Activated CD4-positive, alpha-beta T cell treated with anti-CD3 and anti-CD28 coated beads, Interleukin-2, amount 50 U/mL, for 4 hours (primary cell): ENCODE measurements around the gene CPA1.

ENCODE experiments used
- DNase-seq, 2 experiments: peaks; one replicate each; pipeline ENCODE4 v3.0.0-alpha.2; 2020

The CPA1 gene

GRCh38 chr7:130379921-130380860 is at the start of gene CPA1:
Gene CPA1, plus strand, starts transcription at chr7:130380494. Its CDS starts 27 bp downstream, at chr7:130380521.
- no peak for DNase-seq

DNA sequence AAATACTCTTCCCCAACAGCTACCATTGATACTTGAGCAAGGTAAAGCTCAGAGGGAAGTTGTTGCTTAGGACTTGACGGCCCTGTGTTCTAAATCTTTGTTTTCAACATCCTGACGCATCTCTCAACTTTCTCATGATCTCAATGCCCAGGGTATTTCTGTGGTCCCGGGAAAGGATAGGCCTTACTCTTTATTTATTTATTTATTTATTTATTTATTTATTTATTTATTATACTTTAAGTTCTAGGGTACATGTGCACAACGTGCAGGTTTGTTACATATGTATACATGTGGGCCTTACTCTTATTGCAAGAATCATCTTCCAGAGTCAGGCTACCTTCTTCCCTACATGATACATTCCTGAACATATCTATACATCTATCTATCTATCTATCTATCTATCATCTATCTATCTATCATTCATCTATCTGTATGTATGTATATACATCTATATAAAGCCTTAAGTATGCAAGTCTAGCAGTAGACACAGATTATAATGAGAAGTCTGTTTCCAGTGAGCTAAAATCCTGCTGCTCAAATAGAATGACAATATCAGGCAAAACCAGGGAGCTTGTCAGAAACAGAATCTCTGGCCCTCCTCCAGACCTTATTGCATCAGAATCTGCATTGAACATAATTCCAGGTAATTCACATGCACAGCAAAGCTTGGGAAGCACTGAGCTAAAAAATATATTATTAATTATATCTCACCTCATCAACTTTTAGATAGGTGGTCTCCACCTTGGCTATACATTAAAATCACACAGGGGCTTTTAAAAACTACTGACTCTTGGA is 47.8 kb upstream of the CPA1 start:
- no peak for DNase-seq

GRCh38 chr7:130333832-130334231 is 46.5 kb upstream of the CPA1 start:
- DNase-seq: no peak

DNA sequence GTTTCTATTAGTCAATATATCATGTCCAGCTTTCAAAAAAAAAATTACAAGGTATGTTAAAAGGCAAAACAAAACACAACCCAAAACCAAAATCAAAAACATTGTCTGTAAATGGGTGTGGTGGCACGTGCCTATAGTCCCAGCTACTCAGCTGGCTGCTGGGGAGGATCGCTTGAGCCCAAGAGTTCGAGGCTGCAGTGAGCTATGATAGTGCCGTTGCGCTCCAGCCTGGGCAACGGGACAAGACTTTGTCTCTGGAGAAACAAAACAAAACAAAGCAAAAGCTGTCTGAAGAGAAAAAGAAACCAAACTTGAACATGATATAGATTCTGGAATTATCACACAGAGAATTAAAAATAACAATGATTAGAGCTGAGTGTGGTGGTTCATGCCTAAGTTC is 46.0 kb upstream of the CPA1 start:
- DNase-seq: no peak

DNA sequence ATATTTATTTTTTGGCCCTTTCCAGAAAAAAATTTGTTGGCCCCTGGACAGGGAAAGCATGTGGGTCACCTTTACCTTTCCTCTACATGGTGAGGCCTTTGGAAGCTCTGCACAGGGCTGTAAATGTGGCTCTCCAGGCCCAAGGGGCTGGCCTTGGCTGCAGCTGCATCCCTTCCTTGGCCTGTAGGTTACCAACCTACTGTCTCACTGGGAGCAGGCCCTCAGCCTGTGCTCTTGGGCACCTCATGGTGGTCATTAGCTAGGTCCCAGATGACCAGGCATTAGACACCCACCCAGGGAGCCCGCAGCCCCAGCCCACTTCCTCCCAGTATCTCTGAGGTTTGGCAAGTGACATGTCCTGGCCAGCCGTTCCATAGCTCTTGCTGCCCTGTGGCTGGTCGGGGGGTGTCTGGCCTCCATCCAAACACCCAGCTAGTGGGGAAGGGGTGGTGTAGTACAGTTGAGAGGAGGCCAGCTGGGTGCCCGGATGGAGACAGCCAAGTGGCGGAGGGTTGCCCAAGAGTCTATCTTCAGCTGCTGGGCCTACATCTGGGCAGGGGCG is 42.8 kb upstream of the CPA1 start:
- DNase-seq: no peak

- DNase-seq: no peak
Observed at GRCh38 chr7:130338233-130338632, 42.1 kb upstream of the CPA1 start.

GRCh38 chr7:130341882-130342281 is 38.4 kb upstream of the CPA1 start:
- DNase-seq: no peak

DNA sequence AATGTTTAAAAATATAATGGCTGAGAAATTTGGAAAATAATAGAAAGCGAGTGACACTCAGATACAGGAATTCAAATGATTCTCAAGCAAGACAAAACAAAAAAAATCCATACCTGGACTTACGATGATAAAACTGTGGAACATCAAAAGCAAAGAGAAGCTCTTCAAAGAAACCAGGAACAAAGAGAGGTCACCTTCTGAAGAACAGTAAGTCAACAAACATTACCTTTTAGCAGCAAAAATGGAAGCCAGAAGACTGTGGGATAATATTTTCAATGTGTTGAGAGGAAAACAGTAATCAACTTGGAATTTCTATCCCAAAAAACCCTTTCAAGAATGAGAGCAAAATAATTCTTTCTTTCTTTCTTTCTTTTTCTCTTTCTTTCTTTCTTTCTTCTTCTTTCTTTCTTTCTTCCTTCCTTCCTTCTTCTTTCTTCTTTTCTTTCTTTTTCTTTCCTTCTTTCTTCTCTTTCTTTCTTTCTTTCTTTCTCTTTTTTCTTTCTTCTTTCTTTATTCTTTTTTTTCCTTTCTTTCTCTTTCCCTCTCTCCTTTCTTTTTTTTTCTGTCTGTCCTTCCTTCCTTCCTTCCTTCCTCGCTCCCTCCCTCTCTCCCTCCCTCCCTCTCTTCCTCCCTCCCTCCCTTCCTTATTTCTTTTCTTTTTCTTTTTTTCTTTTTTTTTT is 37.5 kb upstream of the CPA1 start:
- no peak for DNase-seq

DNA sequence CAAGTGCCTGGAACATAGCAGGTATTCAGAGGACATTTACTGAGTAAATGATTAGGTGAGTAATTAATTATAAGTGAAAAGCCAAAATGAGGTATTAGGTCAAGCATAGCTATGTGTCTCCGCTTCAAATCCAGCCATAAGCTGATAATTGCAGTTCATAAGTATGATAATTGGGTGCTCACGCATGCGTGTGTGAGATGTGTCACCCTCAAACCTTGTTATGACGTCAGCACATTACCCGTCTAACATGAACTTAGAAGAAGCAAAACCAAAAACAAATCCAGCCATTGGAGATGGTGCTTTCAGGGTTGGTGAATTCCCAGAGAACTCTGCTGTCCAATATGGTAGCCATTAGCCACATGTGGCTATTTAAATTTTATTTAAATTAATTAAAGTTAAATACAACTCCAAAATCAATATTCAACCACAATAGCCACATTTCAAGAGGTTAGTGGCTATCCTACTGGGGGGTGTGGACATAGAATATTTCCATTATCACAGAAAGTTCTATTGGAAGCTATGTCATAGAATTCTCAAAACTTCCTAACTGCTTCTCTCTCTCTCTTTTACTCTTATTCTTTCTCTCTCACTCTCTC is 35.9 kb upstream of the CPA1 start, which contains the start of gene CPA5:
Gene CPA5 (plus strand): TSS at position 546 of the 596 bp plus-strand sequence. CDS start 1,670 bp downstream, outside the sequence.
- DNase-seq: no peak

DNA sequence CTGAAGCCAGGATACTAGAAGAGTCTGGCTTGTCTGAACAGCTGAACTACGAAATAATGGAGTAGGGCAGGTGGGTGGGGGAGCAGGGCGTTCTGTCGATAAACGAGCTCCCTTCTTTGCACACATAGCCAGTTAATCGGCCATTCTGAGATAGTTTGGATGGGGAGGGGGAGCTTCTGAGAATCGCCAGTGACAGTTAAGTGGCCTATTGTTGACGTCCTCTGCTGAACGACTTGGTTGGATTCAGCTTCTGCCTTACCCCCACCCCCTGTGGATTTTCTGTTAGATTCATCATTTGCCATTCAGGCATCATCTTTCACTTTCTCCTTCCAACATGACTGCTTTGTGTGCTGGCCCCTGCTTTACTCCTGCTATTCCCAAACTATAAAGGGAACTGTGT is 35.2 kb upstream of the CPA1 start:
- no peak for DNase-seq

GRCh38 chr7:130345725-130346124 is 34.6 kb upstream of the CPA1 start:
- DNase-seq: no peak

DNA sequence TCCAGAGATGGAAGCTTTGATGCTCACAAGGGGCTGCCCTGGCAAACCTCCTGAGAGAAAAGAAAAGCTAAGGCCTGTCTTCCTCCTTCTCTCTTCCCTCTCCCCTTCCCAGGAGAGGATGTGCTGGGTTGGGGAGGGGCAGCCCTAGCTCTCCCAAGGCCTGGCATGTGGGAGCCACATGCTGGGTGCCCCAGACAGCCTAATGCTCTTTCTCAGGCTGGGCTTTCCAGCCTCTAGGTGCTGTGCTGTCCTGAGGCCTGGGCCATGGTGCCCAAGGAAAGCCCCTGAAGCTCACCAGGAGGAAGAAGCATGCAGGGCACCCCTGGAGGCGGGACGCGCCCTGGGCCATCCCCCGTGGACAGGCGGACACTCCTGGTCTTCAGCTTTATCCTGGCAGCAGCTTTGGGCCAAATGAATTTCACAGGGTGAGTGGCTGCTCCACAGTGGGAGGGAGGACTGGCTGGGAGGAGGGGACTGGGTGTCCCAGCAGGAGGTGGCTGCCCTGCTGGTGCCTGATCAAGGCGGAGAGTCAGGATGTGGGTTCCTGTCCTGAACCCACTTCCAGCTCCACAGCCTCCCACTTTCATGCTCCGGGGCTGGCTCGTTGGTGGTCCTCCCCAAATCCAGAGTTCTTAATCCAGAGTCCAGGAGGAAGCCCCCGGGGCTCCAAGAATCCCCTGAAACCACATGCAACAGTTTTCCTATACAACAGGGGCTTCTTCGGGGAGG is 34.0 kb upstream of the CPA1 start:
- no peak for DNase-seq

GRCh38 chr7:130346941-130347340 is 33.4 kb upstream of the CPA1 start:
- no peak for DNase-seq

DNA sequence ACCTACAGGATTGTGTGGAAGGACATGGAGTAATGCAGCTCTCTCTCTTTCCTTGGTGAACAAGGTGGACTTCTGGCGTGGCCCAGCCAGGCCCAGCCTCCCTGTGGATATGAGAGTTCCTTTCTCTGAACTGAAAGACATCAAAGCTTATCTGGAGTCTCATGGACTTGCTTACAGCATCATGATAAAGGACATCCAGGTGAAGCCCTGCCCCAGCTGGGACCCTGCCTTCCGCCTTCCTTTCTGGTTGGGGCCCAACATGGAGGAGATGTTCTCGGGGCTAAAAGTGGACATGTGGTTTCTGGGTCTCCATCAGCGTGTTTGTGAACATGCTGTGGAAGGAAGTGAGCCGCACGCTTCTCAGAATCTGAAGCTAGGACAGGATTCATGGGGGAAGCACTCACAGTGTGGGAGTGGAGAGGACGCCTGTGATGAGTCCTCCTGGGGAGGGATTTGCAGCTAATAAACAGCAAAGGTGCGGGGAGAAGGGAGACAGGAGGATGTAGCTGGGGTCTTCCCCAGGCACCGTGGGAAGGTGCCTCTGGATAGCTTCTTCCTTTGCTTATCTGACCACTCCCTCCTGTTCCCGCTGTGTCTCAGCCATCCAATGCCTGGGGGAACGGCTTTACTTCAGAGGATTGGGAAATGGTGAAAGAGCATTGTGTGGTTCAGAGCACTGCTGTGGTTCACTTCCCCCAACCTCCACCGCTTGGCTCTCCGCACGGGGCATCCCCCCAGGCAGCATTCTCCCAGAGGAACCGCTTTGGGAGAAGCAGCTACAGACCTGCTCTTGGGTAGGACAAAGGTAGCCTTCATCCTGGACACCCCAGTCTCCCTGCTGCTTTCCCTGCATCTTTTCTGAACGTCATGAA is 30.1 kb upstream of the CPA1 start:
- no peak for DNase-seq

DNA sequence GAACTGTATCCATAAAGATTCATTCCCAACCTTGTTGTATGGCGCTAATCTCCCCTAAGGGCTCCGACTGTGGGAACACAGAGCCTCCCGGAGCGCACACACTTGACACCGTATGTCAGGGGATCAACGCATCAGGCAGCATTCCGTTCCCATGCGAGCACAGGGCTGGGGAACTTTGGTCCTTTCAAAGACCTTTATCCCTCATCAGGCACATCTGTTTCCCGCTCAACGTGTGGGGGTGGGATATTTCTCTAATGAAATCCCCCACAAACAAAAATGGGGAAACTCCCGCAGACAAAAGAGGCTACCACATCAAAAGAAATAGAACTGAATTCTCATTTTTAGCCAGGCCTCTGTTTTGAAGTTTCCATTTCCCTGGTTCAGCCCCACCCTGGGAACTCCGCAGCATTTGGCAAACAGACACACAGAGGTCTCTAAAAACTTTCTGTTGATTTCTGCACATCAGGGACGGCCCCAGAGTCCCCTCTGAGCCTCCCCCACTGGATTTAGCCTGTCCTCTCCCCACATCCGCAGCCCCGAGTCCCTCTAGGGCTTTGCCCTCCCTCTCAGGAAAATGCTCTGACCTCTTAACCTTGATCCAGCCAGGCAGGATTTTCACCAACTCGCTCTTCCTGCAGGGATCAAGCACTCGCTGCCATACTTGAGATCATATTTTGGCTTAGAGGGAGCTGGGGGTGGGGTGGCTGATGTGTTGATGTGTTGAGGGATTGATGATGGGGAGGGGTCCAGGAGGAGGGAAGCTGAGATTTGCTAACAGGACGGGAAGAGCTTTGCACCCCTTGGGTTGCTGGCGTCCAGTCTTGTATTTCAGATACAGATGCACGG is 29.1 kb upstream of the CPA1 start:
- DNase-seq: no peak

- DNase-seq: no peak
Observed at GRCh38 chr7:130351791-130352090, 28.6 kb upstream of the CPA1 start.

GRCh38 chr7:130352194-130353074 is 27.9 kb upstream of the CPA1 start:
- DNase-seq: no peak

DNA sequence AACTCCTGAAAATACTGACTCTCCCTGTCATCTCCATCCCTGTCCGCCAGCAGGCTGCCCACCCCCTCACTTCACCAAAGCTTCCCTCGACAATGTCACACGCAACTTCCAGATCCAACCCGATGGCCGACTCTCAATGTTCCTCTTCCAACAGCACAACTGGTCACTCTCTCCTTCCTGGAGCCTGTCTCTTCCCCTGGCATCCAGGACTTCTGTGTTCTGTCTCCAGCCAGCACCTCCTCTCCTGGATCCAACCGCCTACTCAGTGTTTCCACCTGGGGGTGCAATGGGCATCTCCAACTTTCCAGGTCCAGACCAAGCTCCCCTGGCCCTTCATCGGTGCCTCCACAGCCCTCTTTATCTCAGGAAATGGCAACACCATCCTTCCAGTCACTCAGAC is 27.1 kb upstream of the CPA1 start:
- no peak for DNase-seq
